GM21619 (cell line): Measurements from ENCODE around the gene SUGCT.

ENCODE experiments used
- ATAC-seq: cut with Tn5 transposase; IDR thresholded peaks from one replicate; pipeline ENCODE4 v1.9.1; 2021; ENCODE audit not compliant: unreplicated experiment

SUGCT gene

GRCh38 chr7:40887099-40887498 is 752.3 kb downstream of the SUGCT start:
- no peak for ATAC-seq

- no peak for ATAC-seq
Observed at GRCh38 chr7:40888499-40888898, 753.7 kb downstream of the SUGCT start.

- ATAC-seq = no peak
Observed at GRCh38 chr7:40889099-40889498, 754.3 kb downstream of the SUGCT start.

DNA sequence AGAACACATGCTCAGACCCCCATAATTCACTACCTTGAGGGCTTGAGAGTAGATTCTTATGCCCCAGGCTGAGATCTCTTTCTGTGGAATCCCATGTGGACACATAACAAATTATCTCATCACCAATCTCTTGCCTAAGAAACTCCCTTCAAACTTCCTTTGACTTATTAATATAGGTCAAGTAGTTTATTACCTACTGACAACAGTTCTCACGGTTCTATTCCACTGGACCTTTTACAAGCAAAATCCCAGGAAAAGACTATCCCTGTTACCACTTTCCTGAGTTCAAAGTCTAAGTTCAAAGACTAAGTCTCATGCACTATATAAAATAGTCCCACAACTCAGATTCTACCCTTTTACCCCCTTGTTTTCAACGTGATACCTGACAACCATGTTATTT is 754.7 kb downstream of the SUGCT start:
- no peak for ATAC-seq

DNA sequence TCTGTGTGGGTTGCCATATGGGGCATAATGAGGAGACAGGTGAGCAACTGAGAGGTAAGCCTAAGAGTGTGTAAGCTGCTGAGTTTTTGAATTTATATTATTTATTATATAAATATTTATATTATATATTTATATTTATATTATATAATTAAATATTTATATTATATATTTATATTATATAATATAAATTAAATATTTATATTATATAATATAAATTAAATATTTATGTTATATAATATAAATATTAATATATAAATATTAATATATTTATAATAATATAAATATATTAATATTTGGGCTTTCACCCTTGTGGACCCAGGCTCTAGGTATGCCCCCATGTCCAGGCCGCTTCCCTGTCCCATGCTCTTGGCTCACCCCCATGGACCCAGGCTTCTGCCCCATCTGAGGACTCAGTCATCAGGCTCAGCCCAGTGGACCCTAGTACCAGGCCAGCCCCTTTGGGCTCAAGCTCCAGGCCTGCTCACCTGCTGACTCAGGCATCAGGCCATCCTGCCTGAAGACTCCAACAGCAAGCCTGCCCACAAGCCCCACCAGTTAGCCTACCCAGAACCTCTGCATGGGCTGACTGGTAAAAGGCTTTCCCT is 755.4 kb downstream of the SUGCT start:
- no peak for ATAC-seq

DNA sequence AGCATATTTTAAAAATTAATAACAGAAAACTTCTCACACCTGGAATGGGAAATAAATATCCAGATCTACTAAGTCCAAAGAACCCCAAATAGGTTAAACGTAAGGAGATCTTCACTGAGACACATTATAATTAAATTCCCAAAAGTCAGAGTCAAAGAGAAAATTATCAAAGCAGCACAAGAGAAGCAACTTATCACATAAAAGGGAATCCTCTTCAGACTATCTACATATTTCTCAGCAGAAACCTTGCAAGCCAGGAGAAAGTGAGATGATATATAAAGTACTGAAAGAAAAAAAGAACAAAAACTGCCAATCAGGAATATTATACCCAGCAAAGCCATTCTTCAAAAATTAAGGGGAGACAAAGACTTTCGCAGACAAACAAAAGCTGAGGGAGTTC is 756.4 kb downstream of the SUGCT start:
- ATAC-seq = no peak

DNA sequence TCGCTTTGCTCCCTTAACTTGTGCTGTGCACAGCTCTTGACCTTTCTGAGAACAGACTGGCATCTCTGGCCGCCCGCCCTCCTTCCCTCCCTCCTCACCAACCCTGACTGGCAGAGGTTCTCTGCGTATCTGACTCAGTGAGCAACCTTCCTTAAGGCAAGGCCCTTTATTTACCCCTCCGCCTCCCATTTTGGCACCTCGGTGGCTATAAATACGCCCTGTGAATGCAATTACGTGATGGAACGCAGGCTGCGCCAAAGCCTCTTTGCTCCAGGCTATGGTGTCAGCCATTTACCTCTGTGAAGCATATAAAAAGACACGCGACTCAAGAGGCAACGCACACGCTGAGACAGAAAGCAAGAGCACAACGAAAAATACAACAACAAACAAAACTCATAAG is 764.3 kb downstream of the SUGCT start:
- no peak for ATAC-seq

GRCh38 chr7:40899636-40900507 is 765.1 kb downstream of the SUGCT start:
- no peak for ATAC-seq

GRCh38 chr7:40903872-40904271 is 769.1 kb downstream of the SUGCT start:
- ATAC-seq = no peak

- ATAC-seq = no peak
Observed at GRCh38 chr7:40907286-40907685, 772.5 kb downstream of the SUGCT start.

- no peak for ATAC-seq
Observed at GRCh38 chr7:40909346-40909980, 774.7 kb downstream of the SUGCT start.
